Measurements from ENCODE around the gene MRTO4. TPM values are rescaled to one million over a fixed set of nuclear protein-coding genes. Genes with fewer than 3 reads are reported as not detected.

The MRTO4 gene
- polyA plus RNA-seq, 3 donors = 4.9 to 8.7 (median 8.4) TPM

- peaks cover 39% of the 10 kb centered on the region for H3K4me1 Mint-ChIP-seq
Measured at GRCh38 chr1:19205403-19205802, 46.2 kb upstream of the MRTO4 start.

DNA sequence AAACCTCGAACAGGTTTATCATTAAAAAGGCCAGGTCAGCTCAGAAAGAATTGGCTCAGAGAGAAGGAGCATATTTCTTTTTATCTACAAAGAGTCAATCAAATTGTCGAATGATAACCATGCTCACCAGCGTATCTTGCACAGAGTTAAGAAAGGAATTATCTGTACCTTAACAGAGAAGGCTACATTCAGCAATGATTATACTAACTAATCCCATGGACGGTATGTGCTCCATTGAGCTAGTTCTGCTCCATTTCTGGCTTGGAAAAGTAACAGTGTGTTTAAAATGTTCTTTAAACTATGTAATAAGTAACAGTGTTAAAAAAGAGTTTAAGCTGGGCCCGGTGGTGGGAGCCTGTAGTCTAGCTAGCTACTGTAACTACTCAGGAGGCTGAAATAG, 45.8 kb upstream of the MRTO4 start:
- no peak overlapping the region for H3K4me3 Mint-ChIP-seq
- no peaks in the 10 kb centered on the region for H3K9me3 ChIP-seq (replicated peaks in 1 of 2; ENCODE audit: control insufficient read depth in 1 of 2, insufficient read depth in 1 of 2, low read length in 2 of 2)
- peaks cover 78% of the 10 kb centered on the region for H4K20me1 ChIP-seq (ENCODE audit: insufficient read depth, low read length)
- peaks cover 0 to 2% (median 0%) of the 10 kb centered on the region in 3 donors for H3K27me3 Mint-ChIP-seq (ENCODE audit: low read depth in 3 of 3)
- H3K4me3 ChIP-seq (replicated peaks in 1 of 3; ENCODE audit: low read depth in 2 of 3, low read length in 3 of 3) = no peak overlapping the region
- peaks cover 9 to 15% of the 10 kb centered on the region in 2 donors for H3K36me3 ChIP-seq (replicated peaks in 1 of 2; ENCODE audit: control insufficient read depth in 1 of 2, insufficient read depth in 2 of 2, low read length in 2 of 2)
- peaks cover 24 to 39% of the 10 kb centered on the region in 2 donors for H3K4me1 ChIP-seq (ENCODE audit: control insufficient read depth in 1 of 2, insufficient read depth in 2 of 2, low read length in 2 of 2)
- H3K27ac ChIP-seq (ENCODE audit: low read depth in 1 of 2, low read length in 2 of 2) = peak overlapping the region in 1 of 2 donors; percentile 21
- H3K9ac ChIP-seq (ENCODE audit: insufficient read depth, low read length, poor library complexity, severe bottlenecking) = no peak overlapping the region
- H3K4me2 ChIP-seq (replicated peaks; ENCODE audit: extremely low read depth, low read length, poor library complexity, severe bottlenecking) = no peak overlapping the region
- H2AFZ ChIP-seq (ENCODE audit: insufficient read depth, low read depth, low read length, poor library complexity, severe bottlenecking) = no peak overlapping the region
- peak overlapping the region in 5 of 7 donors; percentile 26 to 69 (median 57) for H3K27ac Mint-ChIP-seq
- no peak for TF ChIP-seq CTCF (IDR thresholded peaks at IDR 0.05)
- 100% methylated on average over 2 of the region's 5 CpGs for WGBS (ENCODE audit: insufficient coverage)
- DNase-seq = no peak
- H3K4me1 Mint-ChIP-seq = peaks cover 42% of the 10 kb centered on the region
- peaks cover 99% of the 10 kb centered on the region for H3K79me2 ChIP-seq (ENCODE audit: insufficient read depth, low read length)
- H3K36me3 Mint-ChIP-seq = peaks cover 15 to 19% of the 10 kb centered on the region in 2 donors
- H3K9me3 Mint-ChIP-seq = no peaks in the 10 kb centered on the region
- H3K27me3 ChIP-seq (ENCODE audit: control insufficient read depth in 2 of 2, insufficient read depth in 2 of 2, low read length in 2 of 2) = no peaks in the 10 kb centered on the region
- intact Hi-C loops (cut with micrococcal nuclease) = loop anchor here in 1 of 2 donors (5.0 to 10.0 kb wide), 2 partner anchors 106 to 301 kb away; partner anchors contain the start of genes AKR7A2, ALDH4A1 and SLC66A1

More at GRCh38 chr1:19205403-19205802, 46.2 kb upstream of the MRTO4 start:
- H3K9ac ChIP-seq (ENCODE audit: insufficient read depth, low read length, poor library complexity, severe bottlenecking) = no peak overlapping the region
- H3K79me2 ChIP-seq (ENCODE audit: insufficient read depth, low read length) = peaks cover 99% of the 10 kb centered on the region
- H3K36me3 Mint-ChIP-seq = peaks cover 17 to 24% of the 10 kb centered on the region in 2 donors
- peak overlapping the region in 3 of 7 donors; percentile 69 to 82 (median 74) for H3K27ac Mint-ChIP-seq
- H3K4me3 ChIP-seq (replicated peaks in 1 of 3; ENCODE audit: low read depth in 2 of 3, low read length in 3 of 3) = no peak overlapping the region
- no peak for DNase-seq
- H2AFZ ChIP-seq (ENCODE audit: insufficient read depth, low read depth, low read length, poor library complexity, severe bottlenecking) = no peak overlapping the region
- peaks cover 0 to 2% (median 0%) of the 10 kb centered on the region in 3 donors for H3K27me3 Mint-ChIP-seq (ENCODE audit: low read depth in 3 of 3)
- no peaks in the 10 kb centered on the region for H3K9me3 Mint-ChIP-seq
- no peak overlapping the region for H3K4me3 Mint-ChIP-seq
- peaks cover 21 to 34% of the 10 kb centered on the region in 2 donors for H3K4me1 ChIP-seq (ENCODE audit: control insufficient read depth in 1 of 2, insufficient read depth in 2 of 2, low read length in 2 of 2)
- peaks cover 13 to 19% of the 10 kb centered on the region in 2 donors for H3K36me3 ChIP-seq (replicated peaks in 1 of 2; ENCODE audit: control insufficient read depth in 1 of 2, insufficient read depth in 2 of 2, low read length in 2 of 2)
- H3K27ac ChIP-seq (ENCODE audit: low read depth in 1 of 2, low read length in 2 of 2) = peak overlapping the region in 1 of 2 donors; percentile 62
- intact Hi-C loops (cut with micrococcal nuclease) = loop anchor here in 1 of 2 donors (5.0 to 10.0 kb wide), 2 partner anchors 107 to 301 kb away; partner anchors contain the start of genes AKR7A2, ALDH4A1 and SLC66A1
- no peak for TF ChIP-seq CTCF (IDR thresholded peaks at IDR 0.05)
- H4K20me1 ChIP-seq (ENCODE audit: insufficient read depth, low read length) = peaks cover 80% of the 10 kb centered on the region
- no peaks in the 10 kb centered on the region for H3K27me3 ChIP-seq (ENCODE audit: control insufficient read depth in 2 of 2, insufficient read depth in 2 of 2, low read length in 2 of 2)
- no peaks in the 10 kb centered on the region for H3K9me3 ChIP-seq (replicated peaks in 1 of 2; ENCODE audit: control insufficient read depth in 1 of 2, insufficient read depth in 1 of 2, low read length in 2 of 2)
- H3K4me2 ChIP-seq (replicated peaks; ENCODE audit: extremely low read depth, low read length, poor library complexity, severe bottlenecking) = no peak overlapping the region
- WGBS (ENCODE audit: insufficient coverage) = no CpG with 5 or more reads among the region's 1 CpG

All from CD14-positive monocyte (primary cell).